ENCODE measurements around the gene NGF. TPM values are rescaled to one million over a fixed set of nuclear protein-coding genes. Genes with fewer than 3 reads are reported as not detected.

Gene NGF
- total and polyA plus RNA-seq, 2 of the 8 experiments (the other 6 are each of a cell fraction or from before 2014, with no cell fraction given) = 1.6 TPM; not detected in 1

- Histone ChIP-seq H4K20me1 (replicated peaks in 1 of 2; ENCODE audit: control insufficient read depth in 1 of 2, insufficient read depth in 2 of 2, low read length in 2 of 2) (no peaks in the 10 kb centered on the region), H3K27ac (ENCODE audit: low read depth, low read length) (no peak overlapping the region), H2BK15ac (ENCODE audit: low read length) (no peak overlapping the region), H3K9ac (replicated peaks in 1 of 4; ENCODE audit: extremely low read depth in 1 of 4, low read depth in 3 of 4, low read length in 3 of 4) (no peak overlapping the region), H2AK5ac (ENCODE audit: low read depth, low read length) (no peak overlapping the region), H2BK12ac (ENCODE audit: low read depth, low read length) (no peak overlapping the region), H3K18ac (ENCODE audit: extremely low read depth, low read length) (no peak overlapping the region), H3K36me3 (ENCODE audit: control insufficient read depth in 2 of 4, insufficient read depth in 4 of 4, low read length in 3 of 4) (no peaks in the 10 kb centered on the region), H3K4me2 (ENCODE audit: insufficient read depth in 1 of 2, low read depth in 2 of 2, low read length in 2 of 2) (no peak overlapping the region), H4K91ac (replicated peaks; ENCODE audit: insufficient read length, low read length) (no peak overlapping the region), H3K56ac (replicated peaks; ENCODE audit: insufficient read length, low read depth, low read length) (no peak overlapping the region), H3K4me3 (ENCODE audit: extremely low read depth in 1 of 4, insufficient read depth in 2 of 4, low read depth in 3 of 4, low read length in 4 of 4) (no peak overlapping the region), H2BK120ac (replicated peaks; ENCODE audit: low read depth, low read length) (no peak overlapping the region), H3K79me2 (ENCODE audit: control insufficient read depth in 1 of 2, insufficient read depth in 2 of 2, low read length in 2 of 2) (no peaks in the 10 kb centered on the region), H3K4me1 (replicated peaks in 1 of 4; ENCODE audit: control insufficient read depth in 3 of 4, insufficient read depth in 4 of 4, low read length in 3 of 4) (no peaks in the 10 kb centered on the region), H2AFZ (ENCODE audit: low read length) (no peak overlapping the region), H2BK5ac (ENCODE audit: low read depth, low read length) (no peak overlapping the region), H3K27me3 (replicated peaks in 1 of 4; ENCODE audit: control insufficient read depth in 3 of 4, extremely low read depth in 1 of 4, insufficient read depth in 3 of 4, low read length in 3 of 4) (no peaks in the 10 kb centered on the region), H4K5ac (ENCODE audit: insufficient read length, low read depth, low read length) (no peak overlapping the region), H4K8ac (ENCODE audit: extremely low read depth, insufficient read depth, low read length) (no peak overlapping the region), H2BK20ac (ENCODE audit: low read length) (no peak overlapping the region), H3K4ac (replicated peaks; ENCODE audit: insufficient read length, low read depth, low read length) (no peak overlapping the region), H3K23me2 (ENCODE audit: low read depth, low read length) (no peaks in the 10 kb centered on the region), H3K23ac (ENCODE audit: insufficient read length) (no peak overlapping the region), H3K9me3 (ENCODE audit: insufficient read depth in 2 of 2, low read depth in 1 of 2, low read length in 1 of 2) (no peaks in the 10 kb centered on the region), H3K79me1 (ENCODE audit: low read depth, low read length) (no peaks in the 10 kb centered on the region), H3K14ac (ENCODE audit: insufficient read length) (no peak overlapping the region)
- ChIA-PET CTCF (ENCODE audit: partially characterized antibody) (interaction anchor here (0.6 to 5.2 kb wide), 2 partner anchors 10 to 803 kb away, joined by 3 to 28 read pairs; no protein-coding TSS in a partner anchor), POLR2A (ENCODE audit: partially characterized antibody) (no interaction called here)
- no peak for FAIRE-seq
- TF ChIP-seq TCF12 (IDR thresholded peaks at IDR 0.05; ENCODE audit: low read depth, low read length) = no peak
- no peak for TF ChIP-seq CEBPB (IDR thresholded peaks at IDR 0.05; ENCODE audit: low read depth, low read length)
- no peak for TF ChIP-seq KDM5A (IDR thresholded peaks at IDR 0.05; ENCODE audit: low read length)
- TF ChIP-seq JUN (IDR thresholded peaks at IDR 0.05; ENCODE audit: low read depth, low read length) = no peak
- TF ChIP-seq, protein P1, sequence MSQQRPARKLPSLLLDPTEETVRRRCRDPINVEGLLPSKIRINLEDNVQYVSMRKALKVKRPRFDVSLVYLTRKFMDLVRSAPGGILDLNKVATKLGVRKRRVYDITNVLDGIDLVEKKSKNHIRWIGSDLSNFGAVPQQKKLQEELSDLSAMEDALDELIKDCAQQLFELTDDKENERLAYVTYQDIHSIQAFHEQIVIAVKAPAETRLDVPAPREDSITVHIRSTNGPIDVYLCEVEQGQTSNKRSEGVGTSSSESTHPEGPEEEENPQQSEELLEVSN (IDR thresholded peaks at IDR 0.05) = no peak
- TF ChIP-seq RNF2 (IDR thresholded peaks at IDR 0.05; ENCODE audit: borderline replicate concordance, low read depth, low read length, missing control alignments, poor library complexity, severe bottlenecking) = no peak
- no peak for TF ChIP-seq RXRA (IDR thresholded peaks at IDR 0.05; ENCODE audit: insufficient read depth, low read depth, low read length)
- TF ChIP-seq CBX5 (IDR thresholded peaks at IDR 0.05; ENCODE audit: low read depth, low read length) = no peak
- WGBS, 2 experiments (ENCODE audit: extremely low coverage in 1 of 2, insufficient coverage in 1 of 2, insufficient read length in 1 of 2, insufficient replicate concordance in 2 of 2, low coverage in 1 of 2, low lambda C conversion rate in 2 of 2, missing lambda C conversion rate in 1 of 2) = 87% methylated on average over 1 of the region's 1 CpG; no CpG with 5 or more reads in 1 of the 2 experiments
- no peak for DNase-seq (ENCODE audit: low read depth in 1 of 2, low spot score in 2 of 2)
Observed at GRCh38 chr1:115265099-115265498, 73.0 kb downstream of the NGF start.

All from H1 (cell line).